ENCODE results near the gene SPEM2. TPM values are rescaled to one million over a fixed set of nuclear protein-coding genes. Genes with fewer than 3 reads are reported as not detected.
"Not testable (repeated sequence)": the region's sequence is repeated elsewhere in the genome, so short reads cannot be mapped to it uniquely, and the experiment has no call there.

SPEM2 gene
- total RNA-seq, 8 experiments from 2014 or later: 0.24 to 0.43 (median 0.40) TPM; not detected in 5

DNA sequence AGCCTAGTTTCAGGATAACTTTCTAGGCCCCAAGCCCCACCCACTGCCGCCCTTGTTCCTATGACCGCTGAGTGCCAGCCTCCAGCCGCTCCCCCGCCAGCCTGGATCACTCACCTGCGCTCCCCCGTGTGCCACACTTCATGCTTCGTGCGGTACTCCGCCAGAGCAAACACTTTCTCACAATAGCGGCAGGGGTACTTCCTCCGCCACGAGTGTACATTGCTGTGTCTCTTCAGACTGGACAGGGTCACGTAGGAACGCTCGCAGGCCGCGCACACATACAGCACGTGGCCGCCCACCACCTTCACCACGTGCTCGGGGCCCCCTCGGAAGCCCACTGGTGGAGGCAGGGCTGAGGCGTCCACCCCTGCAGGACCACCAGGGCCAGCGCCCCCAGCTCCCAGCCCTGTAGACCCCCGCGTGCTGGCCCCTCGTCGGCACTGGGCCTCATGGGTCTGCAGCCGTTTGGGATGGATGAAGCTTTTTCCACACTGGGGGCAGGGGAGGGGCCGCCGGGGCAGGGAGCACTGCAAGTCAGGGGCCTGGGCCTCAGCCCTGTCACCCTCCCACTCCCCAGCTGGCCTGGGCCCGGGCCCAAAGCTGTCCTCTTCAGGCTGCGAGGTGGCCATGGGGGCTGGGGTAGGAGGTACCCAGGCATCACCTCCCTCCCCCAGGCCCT is 40.3 kb downstream of the SPEM2 start:
- peak in 2 of 8 experiments; percentile 8 to 10 for ATAC-seq (replicated peaks in 6 of 8)
- Histone ChIP-seq H3K27ac (no peak overlapping the region), H3K4me1 (replicated peaks in 1 of 2) (peaks cover 7 to 11% of the 10 kb centered on the region in 2 donors), H3K4me3 (no peak overlapping the region)
- in situ Hi-C loops (cut with MboI; ENCODE audit: low pct_unique_long_range_greater_than_20kb in 2 of 9, low sequenced_read_pairs in 9 of 9, unreplicated experiment in 9 of 9): no loop called here
- WGBS, 10 experiments: 80 to 100% (median 100%) methylated on average over 1 to 3 of the region's 33 CpGs; no CpG with 5 or more reads in 5 of the 10 experiments

DNA sequence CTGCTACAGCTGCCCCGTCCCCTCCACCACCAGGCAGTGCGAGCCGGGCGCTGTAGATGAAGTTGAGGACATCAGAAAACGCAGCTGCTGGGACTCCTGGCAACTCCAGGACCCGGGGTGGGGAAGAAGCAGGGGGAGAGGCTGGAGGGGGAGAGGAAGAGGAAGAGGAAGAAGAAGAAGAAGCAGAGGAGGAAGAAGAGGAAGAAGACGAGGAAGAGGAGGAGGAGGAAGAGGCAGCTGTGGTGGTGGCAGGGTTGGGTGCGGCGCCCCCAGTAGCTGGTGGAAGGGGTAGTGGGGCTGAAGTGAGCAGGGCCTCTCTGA is 40.9 kb downstream of the SPEM2 start:
- in situ Hi-C loops (cut with MboI; ENCODE audit: low pct_unique_long_range_greater_than_20kb in 2 of 9, low sequenced_read_pairs in 9 of 9, unreplicated experiment in 9 of 9): no loop called here
- no peak for ATAC-seq (replicated peaks in 6 of 8)
- peaks cover 7 to 11% of the 10 kb centered on the region in 2 donors for H3K4me1 ChIP-seq (replicated peaks in 1 of 2)
- H3K27ac ChIP-seq: no peak overlapping the region
- H3K4me3 ChIP-seq: no peak overlapping the region
- no CpG with 5 or more reads among the region's 9 CpGs for WGBS, 10 experiments

GRCh38 chr17:7466639-7467341 is 41.4 kb downstream of the SPEM2 start:
- Histone ChIP-seq H3K4me1 (replicated peaks in 1 of 2) (peaks cover 7 to 11% of the 10 kb centered on the region in 2 donors), H3K4me3 (no peak overlapping the region), H3K27ac (peak overlapping the region in 1 of 2 donors; percentile 36)
- in situ Hi-C loops (cut with MboI; ENCODE audit: low pct_unique_long_range_greater_than_20kb in 2 of 9, low sequenced_read_pairs in 9 of 9, unreplicated experiment in 9 of 9): no loop called here
- peak in 1 of 8 experiments; percentile 38 for ATAC-seq (replicated peaks in 6 of 8)
- WGBS, 10 experiments: 60 to 100% (median 84%) methylated on average over 1 to 5 of the region's 16 CpGs; no CpG with 5 or more reads in 4 of the 10 experiments

- no peak overlapping the region for H3K27ac ChIP-seq
- 44 to 100% (median 81%) methylated on average over 1 to 3 of the region's 3 CpGs; no CpG with 5 or more reads in 4 of the 10 experiments for WGBS, 10 experiments
- ATAC-seq (replicated peaks in 6 of 8): no peak
- in situ Hi-C loops (cut with MboI; ENCODE audit: low pct_unique_long_range_greater_than_20kb in 2 of 9, low sequenced_read_pairs in 9 of 9, unreplicated experiment in 9 of 9): no loop called here
- peaks cover 7 to 11% of the 10 kb centered on the region in 2 donors for H3K4me1 ChIP-seq (replicated peaks in 1 of 2)
- H3K4me3 ChIP-seq: no peak overlapping the region
Observed at GRCh38 chr17:7467498-7467897, 42.1 kb downstream of the SPEM2 start.

DNA sequence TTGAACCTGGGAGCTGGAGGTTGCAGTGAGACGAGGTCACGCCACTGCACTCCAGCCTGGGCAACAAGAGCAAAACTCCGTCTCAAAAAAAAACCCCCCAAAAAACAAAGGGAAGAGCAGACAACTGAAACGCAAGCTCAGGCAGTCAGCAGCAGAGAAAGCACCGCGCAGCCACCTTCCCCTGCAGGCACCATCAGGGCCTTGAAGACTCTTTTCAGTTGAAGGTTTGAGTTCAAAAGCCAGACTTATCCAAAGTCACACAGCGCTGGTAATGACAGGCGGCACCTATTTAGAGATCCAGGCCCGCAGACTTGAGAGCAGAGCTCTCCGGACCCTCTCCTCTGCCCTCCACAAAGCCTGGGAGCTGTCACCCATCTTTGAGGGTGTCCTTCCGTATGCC is 42.9 kb downstream of the SPEM2 start:
- peaks cover 7 to 11% of the 10 kb centered on the region in 2 donors for H3K4me1 ChIP-seq (replicated peaks in 1 of 2)
- in situ Hi-C loops (cut with MboI; ENCODE audit: low pct_unique_long_range_greater_than_20kb in 2 of 9, low sequenced_read_pairs in 9 of 9, unreplicated experiment in 9 of 9): no loop called here
- no peak overlapping the region for H3K27ac ChIP-seq
- H3K4me3 ChIP-seq: no peak overlapping the region
- WGBS, 10 experiments: 85 to 100% (median 93%) methylated on average over 2 to 7 of the region's 11 CpGs; no CpG with 5 or more reads in 3 of the 10 experiments
- ATAC-seq (replicated peaks in 6 of 8): no peak

DNA sequence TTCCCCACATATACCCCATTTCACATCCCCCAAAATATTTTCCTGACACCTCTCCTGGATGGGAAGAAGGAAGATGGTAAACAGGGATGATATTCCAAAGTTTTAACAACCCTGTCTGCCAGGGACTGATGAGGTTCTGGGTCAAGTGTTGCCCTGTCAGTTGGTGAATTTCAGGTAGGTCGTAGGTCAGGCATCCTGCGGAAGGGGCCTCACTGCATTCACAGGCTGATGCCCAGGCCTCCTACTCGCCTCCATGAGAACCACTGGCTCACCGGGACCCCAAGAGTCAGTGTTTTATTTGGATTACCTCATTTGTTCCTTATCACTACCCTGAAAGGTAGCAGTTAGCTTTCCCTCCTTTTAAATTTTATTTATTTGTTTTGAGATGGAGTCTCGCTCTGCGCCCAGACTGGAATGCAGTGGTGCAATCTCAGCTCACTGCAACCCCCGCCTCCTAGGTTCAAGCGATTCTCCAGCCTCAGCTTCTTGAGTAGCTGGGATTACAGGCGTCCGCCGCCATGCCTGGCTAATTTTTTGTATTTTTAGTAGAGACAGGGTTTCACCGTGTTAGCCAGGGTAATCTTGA is 43.5 kb downstream of the SPEM2 start:
- no peak overlapping the region for H3K27ac ChIP-seq
- no peak overlapping the region for H3K4me3 ChIP-seq
- in situ Hi-C loops (cut with MboI; ENCODE audit: low pct_unique_long_range_greater_than_20kb in 2 of 9, low sequenced_read_pairs in 9 of 9, unreplicated experiment in 9 of 9): no loop called here
- WGBS, 10 experiments: 81 to 100% (median 93%) methylated on average over 1 to 9 of the region's 12 CpGs; no CpG with 5 or more reads in 4 of the 10 experiments
- peaks cover 7 to 11% of the 10 kb centered on the region in 2 donors for H3K4me1 ChIP-seq (replicated peaks in 1 of 2)
- ATAC-seq (replicated peaks in 6 of 8): no peak

- 89 to 100% (median 98%) methylated on average over 1 to 12 of the region's 12 CpGs; no CpG with 5 or more reads in 2 of the 10 experiments for WGBS, 10 experiments
- in situ Hi-C loops (cut with MboI; ENCODE audit: low pct_unique_long_range_greater_than_20kb in 2 of 9, low sequenced_read_pairs in 9 of 9, unreplicated experiment in 9 of 9); H3K27ac ChIP-seq; H3K4me3 ChIP-seq; ATAC-seq (replicated peaks in 6 of 8): not testable (repeated sequence)
- H3K4me1 ChIP-seq (replicated peaks in 1 of 2): peaks cover 7 to 11% of the 10 kb centered on the region in 2 donors
Observed at GRCh38 chr17:7469843-7470242, 44.4 kb downstream of the SPEM2 start.

DNA sequence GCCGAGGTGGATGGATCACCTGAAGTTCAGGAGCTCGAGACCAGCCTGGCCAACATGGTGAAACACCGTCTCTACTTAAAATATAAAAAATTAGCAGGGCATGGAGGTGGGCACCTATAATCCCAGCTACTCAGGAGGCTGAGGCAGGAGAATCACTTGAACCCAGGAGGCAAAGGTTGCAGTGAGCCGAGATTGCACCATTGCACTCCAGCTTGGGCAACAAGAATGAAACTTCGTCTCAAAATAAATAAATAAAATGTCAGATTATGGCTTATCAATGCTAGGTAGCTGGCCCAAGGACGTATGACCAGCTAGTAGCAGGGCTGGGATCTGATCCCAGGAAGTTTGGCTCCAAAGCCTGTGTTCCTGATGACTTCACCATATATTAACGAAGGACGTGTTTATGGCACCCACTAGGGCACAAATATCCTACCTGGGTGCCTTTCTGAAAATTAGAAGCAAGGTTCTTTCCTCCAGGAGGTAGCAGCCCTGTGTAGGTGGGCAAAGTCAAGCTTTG is 45.1 kb downstream of the SPEM2 start:
- H3K4me3 ChIP-seq; in situ Hi-C loops (cut with MboI; ENCODE audit: low pct_unique_long_range_greater_than_20kb in 2 of 9, low sequenced_read_pairs in 9 of 9, unreplicated experiment in 9 of 9); ATAC-seq (replicated peaks in 6 of 8); H3K27ac ChIP-seq: not testable (repeated sequence)
- 66 to 100% (median 90%) methylated on average over 1 to 8 of the region's 8 CpGs; no CpG with 5 or more reads in 1 of the 10 experiments for whole genome bisulfite sequencing, 10 experiments
- peaks cover 7 to 11% of the 10 kb centered on the region in 2 donors for H3K4me1 ChIP-seq (replicated peaks in 1 of 2)

DNA sequence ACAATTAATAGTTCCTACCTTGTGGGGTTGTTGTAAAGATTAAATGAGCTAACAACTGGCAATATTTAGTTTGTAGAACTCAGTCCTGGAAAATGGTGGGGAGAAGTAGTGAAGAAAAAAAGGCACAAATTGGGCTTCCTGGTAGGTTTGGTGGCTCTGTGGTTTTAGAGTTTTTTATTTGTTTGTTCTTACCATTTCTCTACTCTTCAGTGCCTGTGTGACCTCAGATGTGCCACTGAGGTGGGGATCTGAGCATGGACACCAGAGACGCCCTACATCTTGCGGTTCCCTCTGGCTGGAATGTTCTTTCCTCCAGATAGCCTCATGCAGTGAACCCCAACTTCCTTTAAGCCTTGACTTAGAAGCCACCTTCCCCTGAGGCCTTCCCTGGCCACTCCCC is 46.3 kb downstream of the SPEM2 start:
- Histone ChIP-seq H3K4me3 (no peak overlapping the region), H3K4me1 (replicated peaks in 1 of 2) (peaks cover 7 to 11% of the 10 kb centered on the region in 2 donors), H3K27ac (no peak overlapping the region)
- 83 to 100% (median 83%) methylated on average over 1 to 2 of the region's 2 CpGs; no CpG with 5 or more reads in 7 of the 10 experiments for WGBS, 10 experiments
- ATAC-seq (replicated peaks in 6 of 8): no peak
- in situ Hi-C loops (cut with MboI; ENCODE audit: low pct_unique_long_range_greater_than_20kb in 2 of 9, low sequenced_read_pairs in 9 of 9, unreplicated experiment in 9 of 9): no loop called here

- peaks cover 5 to 12% of the 10 kb centered on the region in 2 donors for H3K4me1 ChIP-seq (replicated peaks in 1 of 2)
- ATAC-seq (replicated peaks in 6 of 8); H3K27ac ChIP-seq; in situ Hi-C loops (cut with MboI; ENCODE audit: low pct_unique_long_range_greater_than_20kb in 2 of 9, low sequenced_read_pairs in 9 of 9, unreplicated experiment in 9 of 9); H3K4me3 ChIP-seq: not testable (repeated sequence)
- 79 to 100% (median 100%) methylated on average over 1 to 5 of the region's 8 CpGs; no CpG with 5 or more reads in 4 of the 10 experiments for WGBS, 10 experiments
Observed at GRCh38 chr17:7474767-7475166, 49.4 kb downstream of the SPEM2 start.

GRCh38 chr17:7475764-7476422 is 50.5 kb downstream of the SPEM2 start:
- no peak overlapping the region for H3K4me3 ChIP-seq
- in situ Hi-C loops (cut with MboI; ENCODE audit: low pct_unique_long_range_greater_than_20kb in 2 of 9, low sequenced_read_pairs in 9 of 9, unreplicated experiment in 9 of 9): no loop called here
- ATAC-seq (replicated peaks in 6 of 8): peak in 2 of 8 experiments; percentile 10 to 13
- peaks cover 14 to 22% of the 10 kb centered on the region in 2 donors for H3K4me1 ChIP-seq (replicated peaks in 1 of 2)
- WGBS, 10 experiments: 39 to 92% (median 64%) methylated on average over 3 to 10 of the region's 15 CpGs; no CpG with 5 or more reads in 3 of the 10 experiments
- no peak overlapping the region for H3K27ac ChIP-seq

DNA sequence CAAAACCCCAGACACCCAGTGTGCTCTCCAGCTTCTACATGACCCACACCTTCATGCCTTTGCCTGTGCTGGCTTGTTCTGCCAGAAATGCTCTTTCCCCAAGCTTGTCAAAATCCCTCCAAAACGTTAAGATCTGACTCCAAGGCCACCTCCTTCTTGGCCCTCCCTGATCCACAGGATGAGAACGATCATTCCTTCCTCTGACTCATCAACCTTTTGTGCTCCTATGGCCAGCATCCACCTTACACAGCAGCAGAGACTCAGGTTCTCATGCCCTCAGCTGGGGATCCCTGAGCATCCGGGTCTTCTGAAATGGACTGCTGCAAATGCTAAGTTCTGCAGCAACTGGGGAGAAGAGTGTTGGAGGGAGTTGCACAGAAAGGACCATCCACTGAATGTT is 51.1 kb downstream of the SPEM2 start:
- no peak overlapping the region for H3K4me3 ChIP-seq
- ATAC-seq (replicated peaks in 6 of 8): no peak
- in situ Hi-C loops (cut with MboI; ENCODE audit: low pct_unique_long_range_greater_than_20kb in 2 of 9, low sequenced_read_pairs in 9 of 9, unreplicated experiment in 9 of 9): no loop called here
- no peak overlapping the region for H3K27ac ChIP-seq
- 7 to 100% (median 51%) methylated on average over 1 to 3 of the region's 3 CpGs; no CpG with 5 or more reads in 2 of the 10 experiments for WGBS, 10 experiments
- peaks cover 14 to 28% of the 10 kb centered on the region in 2 donors for H3K4me1 ChIP-seq (replicated peaks in 1 of 2)

Measured in motor neuron (in vitro differentiated cells).